Astrocyte (in vitro differentiated cells and primary cell): ENCODE results near the gene PLCH2.

Experiments used
- CTCF ChIP-seq: IDR thresholded peaks from 2 replicates; pipeline ENCODE4 v1.5.1; 2011; ENCODE audit warnings: low read depth, mild to moderate bottlenecking, inconsistent platforms, low read length, moderate library complexity; ENCODE audit not compliant: insufficient read depth
- EZH2 ChIP-seq: IDR thresholded peaks from 2 replicates; pipeline ENCODE4 v1.6.1; 2012; ENCODE audit warnings: mild to moderate bottlenecking, low read length, inconsistent platforms; ENCODE audit not compliant: insufficient read depth

- TF ChIP-seq EZH2 = no peak
- no peak for TF ChIP-seq CTCF
Measured at GRCh38 chr1:2542246-2542915, 66.3 kb downstream of the PLCH2 start.
